ENCODE data around the gene COX7A2L.

Gene COX7A2L

DNA sequence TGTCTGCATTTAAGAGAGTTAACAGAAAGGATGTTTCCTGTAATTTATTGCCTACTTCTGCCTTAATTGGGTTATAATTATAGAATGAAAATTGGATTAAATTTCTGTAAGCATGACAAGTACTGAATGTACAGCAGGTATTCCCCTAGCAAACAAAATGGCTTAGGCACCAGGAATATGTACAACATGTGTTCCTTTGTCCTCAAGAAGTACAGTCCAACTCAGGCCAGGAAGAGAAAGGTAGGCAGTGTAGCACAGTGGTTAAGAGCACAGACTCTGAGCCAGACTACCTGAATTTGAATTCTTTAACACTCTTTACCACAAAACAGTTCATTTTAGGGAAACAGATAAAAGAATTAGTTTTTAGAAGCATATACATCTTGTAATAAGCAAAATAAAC, 43.1 kb downstream of the COX7A2L start:
- DNase-seq (ENCODE audit: low read depth, low spot score) = no peak

GRCh38 chr2:42317486-42317885, 43.5 kb downstream of the COX7A2L start:
- DNase-seq (ENCODE audit: low read depth, low spot score) = no peak

- DNase-seq (ENCODE audit: low read depth, low spot score) = no peak
These were observed 44.1 kb downstream of the COX7A2L start for GRCh38 chr2:42316910-42317309.

- no peak for DNase-seq (ENCODE audit: low read depth, low spot score)
These were observed 45.1 kb downstream of the COX7A2L start for GRCh38 chr2:42315844-42316470.

DNA sequence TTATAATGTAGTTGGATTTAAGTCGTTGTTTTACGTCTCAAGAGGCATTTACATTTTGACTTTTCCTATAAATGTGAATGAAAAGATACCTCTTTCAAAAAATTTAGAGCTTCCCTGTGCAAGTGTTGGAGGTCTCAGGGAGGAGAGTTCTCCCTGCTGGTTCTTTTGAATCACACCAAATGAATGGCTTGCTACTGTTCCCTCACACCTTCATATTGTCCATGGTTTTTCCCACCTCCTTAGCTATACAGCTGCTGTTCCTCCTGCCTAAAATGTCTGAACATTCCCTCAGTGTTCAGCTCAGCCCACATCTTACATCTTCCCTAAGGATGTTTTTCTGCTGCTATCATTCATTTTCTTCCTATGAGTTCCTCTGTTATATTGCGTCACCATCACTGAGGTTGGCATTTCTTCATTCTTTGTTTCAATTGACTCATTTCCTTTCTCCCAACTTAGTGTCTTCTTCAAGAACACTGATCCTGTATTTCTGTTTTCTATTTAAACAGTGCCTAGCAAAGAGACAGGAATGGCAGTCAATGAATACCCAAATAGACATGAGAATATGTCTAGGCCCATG, 46.0 kb downstream of the COX7A2L start:
- no peak for DNase-seq (ENCODE audit: low read depth, low spot score)

GRCh38 chr2:42312106-42312505, 48.9 kb downstream of the COX7A2L start:
- no peak for DNase-seq (ENCODE audit: low read depth, low spot score)

GRCh38 chr2:42310007-42310515, 51.0 kb downstream of the COX7A2L start:
- DNase-seq (ENCODE audit: low read depth, low spot score) = no peak

- no peak for DNase-seq (ENCODE audit: low read depth, low spot score)
These were observed 51.7 kb downstream of the COX7A2L start for GRCh38 chr2:42309366-42309765.

- no peak for DNase-seq (ENCODE audit: low read depth, low spot score)
These were observed 53.8 kb downstream of the COX7A2L start for GRCh38 chr2:42307180-42307579.

DNA sequence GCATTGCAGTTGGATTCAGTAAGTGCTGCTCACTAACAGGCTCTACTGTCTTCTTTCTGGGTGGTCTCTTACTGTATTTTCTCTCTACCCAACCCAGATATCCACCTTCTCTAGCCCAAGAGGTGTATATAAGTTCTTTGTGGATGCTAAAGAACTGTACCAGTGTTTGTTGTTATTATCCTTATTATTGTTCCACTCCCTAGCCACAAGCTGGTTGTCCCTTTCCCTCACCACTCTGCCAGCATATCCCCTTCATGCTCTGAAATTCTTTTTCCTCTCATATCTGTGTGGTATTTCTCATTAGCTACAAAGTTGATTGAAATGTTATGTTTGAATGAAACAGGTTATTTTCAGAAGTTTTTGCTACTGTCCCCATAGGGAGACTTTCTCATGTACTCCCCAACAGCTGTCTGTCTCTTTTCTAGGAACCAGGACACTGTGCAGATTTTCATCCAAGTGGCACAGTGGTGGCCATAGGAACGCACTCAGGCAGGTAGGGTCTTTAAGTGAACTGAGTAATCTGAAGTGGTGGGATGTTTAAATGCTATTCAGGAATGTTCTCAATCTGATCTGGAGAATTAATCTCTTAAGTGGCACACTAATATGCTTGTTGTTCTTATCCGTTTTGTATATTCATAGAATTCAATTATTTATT, 56.8 kb downstream of the COX7A2L start:
- DNase-seq (ENCODE audit: low read depth, low spot score) = no peak

GRCh38 chr2:42303252-42303651, 57.8 kb downstream of the COX7A2L start:
- no peak for DNase-seq (ENCODE audit: low read depth, low spot score)

GRCh38 chr2:42300527-42300926, 60.5 kb downstream of the COX7A2L start:
- DNase-seq (ENCODE audit: low read depth, low spot score) = no peak
